HCT116 (cell line): ENCODE measurements around the gene PGM2. TPM values are rescaled to one million over a fixed set of nuclear protein-coding genes. Genes with fewer than 3 reads are reported as not detected.

Source experiments
- ATAC-seq: fragments of 200-7000 bp; cut with Tn5 transposase; 2 replicates; pipeline ENCODE4 v1.9.1; 2020; ENCODE audit warnings: mild to moderate bottlenecking, moderate library complexity
- BruUV-seq: library from RNA; stranded (reverse); fragments of 400-500 nt; replicated peaks from 2 replicates; lab custom pipeline; 2021; lab: Mats Ljungman, UMichigan
- CTCF ChIA-PET: fragments of 300-600 bp; sonication (Branson Sonifier 250); formaldehyde crosslinking; loops from one replicate; lab custom pipeline; 2021; ENCODE audit warnings: antibody characterized with exemption; lab: Charles Lee
- POLR2A ChIA-PET: fragments of 300-600, 350-600 bp; sonication (Branson Sonifier 250); formaldehyde crosslinking; loops from one replicate; lab custom pipeline; 2021; ENCODE audit warnings: antibody characterized with exemption; lab: Charles Lee
- RAD21 ChIA-PET, 2 experiments: fragments of 300-600 bp; sonication (Branson Sonifier 250); formaldehyde crosslinking; loops; one replicate each; lab custom pipeline; 2023; ENCODE audit warnings: low total read pairs in 2 of 2; ENCODE audit not compliant: uncharacterized antibody in 2 of 2, unreplicated experiment in 2 of 2, low non-redundant PET in 1 of 2; lab: Charles Lee
- DNase-seq: peaks from one replicate; pipeline ENCODE4 v3.0.0-alpha.2; 2010; ENCODE audit warnings: low read depth, low spot score
- H2AFZ ChIP-seq: fragments of 200-600 bp; shearing (Covaris generic), sonication (generic); 2 replicates; pipeline ENCODE4 v1.6.1; 2017; ENCODE audit warnings: low read depth, mixed run types, mixed read lengths, antibody characterized with exemption, low read length; ENCODE audit not compliant: poor library complexity, severe bottlenecking
- H3K27ac ChIP-seq: 2 replicates; pipeline ENCODE4 v1.5.1; 2012; ENCODE audit warnings: low read depth, low read length
- H3K27me3 ChIP-seq: fragments of 200-600 bp; sonication (generic); 2 replicates; pipeline ENCODE4 v1.6.1; 2016; ENCODE audit warnings: mixed run types, low read length, mixed read lengths; ENCODE audit not compliant: insufficient read depth
- H3K36me3 ChIP-seq, 2 experiments: fragments of 200-500 bp in 1 of 2; fragments of 200-600 bp in 1 of 2; sonication (Bioruptor generic) in 1 of 2; sonication (generic) in 1 of 2; 2 replicates each; pipeline versions ENCODE4 v1.5.1 to v1.6.1; 2014 to 2016; ENCODE audit warnings: low read length in 2 of 2, inconsistent platforms in 1 of 2, mixed read lengths in 1 of 2, mixed run types in 1 of 2; ENCODE audit not compliant: insufficient read depth in 2 of 2, control insufficient read depth in 1 of 2
- H3K4me1 ChIP-seq, 2 experiments: fragments of 200-600 bp in 1 of 2; sonication (generic) in 1 of 2; 2 replicates each; pipeline versions ENCODE4 v1.5.1 to v1.6.1; 2012 to 2017; ENCODE audit warnings: low read length in 2 of 2, inconsistent platforms in 1 of 2, mild to moderate bottlenecking in 1 of 2, mixed read lengths in 1 of 2, mixed run types in 1 of 2, moderate library complexity in 1 of 2; ENCODE audit not compliant: insufficient read depth in 2 of 2, control insufficient read depth in 1 of 2
- H3K4me2 ChIP-seq: fragments of 200-600 bp; sonication (generic); 2 replicates; pipeline ENCODE4 v1.6.1; 2017; ENCODE audit warnings: mixed run types, low read length, mixed read lengths
- H3K4me3 ChIP-seq, 2 experiments: fragments of 200-600 bp in 1 of 2; sonication (generic) in 1 of 2; replicated peaks in 1 of 2; 2 replicates each; pipeline ENCODE4 v1.5.1; 2011 to 2016; ENCODE audit warnings: low read length in 2 of 2, control low read depth in 1 of 2, low read depth in 1 of 2, mild to moderate bottlenecking in 1 of 2, mixed read lengths in 1 of 2, mixed run types in 1 of 2
- H3K79me2 ChIP-seq: fragments of 200-600 bp; sonication (generic); 2 replicates; pipeline ENCODE4 v1.6.1; 2017; ENCODE audit warnings: mild to moderate bottlenecking, mixed run types, low read length, moderate library complexity, mixed read lengths; ENCODE audit not compliant: insufficient read depth
- H3K9ac ChIP-seq: fragments of 200-600 bp; sonication (generic); 2 replicates; pipeline ENCODE4 v1.6.1; 2016; ENCODE audit warnings: low read length, mixed read lengths
- H3K9me2 ChIP-seq: fragments of 200-600 bp; sonication (generic), shearing (Covaris generic); 2 replicates; pipeline ENCODE4 v1.6.1; 2017; ENCODE audit warnings: mixed run types, mild to moderate bottlenecking, moderate library complexity; ENCODE audit not compliant: insufficient read depth
- H3K9me3 ChIP-seq, 2 experiments: fragments of 200-500 bp in 1 of 2; fragments of 200-600 bp in 1 of 2; sonication (Bioruptor generic) in 1 of 2; sonication (generic) in 1 of 2; 2 replicates each; pipeline ENCODE4 v1.6.1; 2014 to 2017; ENCODE audit warnings: low read length in 2 of 2, mixed read lengths in 2 of 2, inconsistent platforms in 1 of 2, low read depth in 1 of 2, mild to moderate bottlenecking in 1 of 2, mixed run types in 1 of 2, moderate library complexity in 1 of 2; ENCODE audit not compliant: control insufficient read depth in 1 of 2, insufficient read depth in 1 of 2
- H4K20me1 ChIP-seq: fragments of 200-600 bp; sonication (generic), shearing (Covaris generic); 2 replicates; pipeline ENCODE4 v1.6.1; 2017; ENCODE audit warnings: mixed run types, mild to moderate bottlenecking, moderate library complexity; ENCODE audit not compliant: insufficient read depth
- EZH2 ChIP-seq: fragments of 200-600 bp; sonication (generic); IDR thresholded peaks from 2 replicates; pipeline ENCODE4 v1.6.1; 2017; ENCODE audit warnings: antibody characterized with exemption, mixed run types
- EZH2phosphoT487 ChIP-seq: fragments of 200-600 bp; IDR thresholded peaks from 2 replicates; pipeline ENCODE4 v1.6.1; 2018; ENCODE audit warnings: antibody characterized with exemption, borderline replicate concordance
- FOSL1 ChIP-seq: IDR thresholded peaks from 2 replicates; pipeline ENCODE4 v1.6.1; 2012; ENCODE audit warnings: low read depth
- RAD21 ChIP-seq: IDR thresholded peaks from 2 replicates; pipeline ENCODE4 v1.6.1; 2012; ENCODE audit warnings: low read depth, mild to moderate bottlenecking
- SP1 ChIP-seq: IDR thresholded peaks from 2 replicates; pipeline ENCODE4 v1.6.1; 2012; ENCODE audit warnings: low read depth
- ZFX ChIP-seq: fragments of 450-650 bp; IDR thresholded peaks from 2 replicates; pipeline ENCODE4 v1.6.1; 2017
- intact Hi-C: fragments of 100-400 bp; cut with micrococcal nuclease; formaldehyde crosslinking; loops from 2 replicates; pipeline ENCODE4 v1.10.0; 2022
- total RNA-seq: library from RNA; stranded (reverse); gene quantifications from one replicate; pipeline ENCODE4 v1.2.1, GENCODE V29; 2021; ENCODE audit not compliant: unreplicated experiment
- TF ChIP-seq, protein P1 (sequence below), 3 experiments: fragments of 200-600 bp in 1 of 3; sonication (generic) in 1 of 3; IDR thresholded peaks in 2 of 3; conservative IDR thresholded peaks in 1 of 3; 2 replicates each; pipeline ENCODE4 v1.5.1; 2012 to 2017; ENCODE audit warnings: low read depth in 2 of 3, low read length in 2 of 3, antibody characterized with exemption in 1 of 3, borderline replicate concordance in 1 of 3, control low read depth in 1 of 3, mild to moderate bottlenecking in 1 of 3, mixed read lengths in 1 of 3, mixed run types in 1 of 3, moderate library complexity in 1 of 3; ENCODE audit not compliant: insufficient read depth in 1 of 3
- TF ChIP-seq, protein P2 (sequence below): IDR thresholded peaks from 2 replicates; pipeline ENCODE4 v1.6.1; 2012; ENCODE audit warnings: low read depth
- TF ChIP-seq, protein P3 (sequence below): IDR thresholded peaks from 2 replicates; pipeline ENCODE4 v1.6.1; 2011; ENCODE audit warnings: mild to moderate bottlenecking, low read length, moderate library complexity; ENCODE audit not compliant: insufficient replicate concordance; ENCODE audit errors: extremely low read depth

The PGM2 gene
- total RNA-seq, 1 experiment from 2014 or later, result 48.6 TPM

GRCh38 chr4:37905533-37906169, 79.2 kb downstream of the PGM2 start:
- H3K9me2 ChIP-seq, result no peaks in the 10 kb centered on the region
- no peaks in the 10 kb centered on the region for H3K36me3 ChIP-seq
- H3K4me1 ChIP-seq, result peaks cover 0 to 6% of the 10 kb centered on the region in 2 experiments; a peak in 2 of 4 replicates
- no peak overlapping the region for H2AFZ ChIP-seq
- intact Hi-C loops, result no loop called here
- H3K9ac ChIP-seq, result no peak overlapping the region
- H3K79me2 ChIP-seq, result no peaks in the 10 kb centered on the region
- H3K27me3 ChIP-seq, result no peaks in the 10 kb centered on the region
- no peak overlapping the region for H3K4me2 ChIP-seq
- no peaks in the 10 kb centered on the region for H3K9me3 ChIP-seq
- ChIA-PET POLR2A (no interaction called here), CTCF (no interaction called here), RAD21 (no interaction called here)
- no peak overlapping the region for H3K4me3 ChIP-seq
- no peak for DNase-seq
- H4K20me1 ChIP-seq, result no peaks in the 10 kb centered on the region
- no TSS peak for BruUV-seq
- H3K27ac ChIP-seq, result no peak overlapping the region
- TF ChIP-seq SP1, result no peak
- TF ChIP-seq, all 23 proteins: peak for 0
- no peak for ATAC-seq

DNA sequence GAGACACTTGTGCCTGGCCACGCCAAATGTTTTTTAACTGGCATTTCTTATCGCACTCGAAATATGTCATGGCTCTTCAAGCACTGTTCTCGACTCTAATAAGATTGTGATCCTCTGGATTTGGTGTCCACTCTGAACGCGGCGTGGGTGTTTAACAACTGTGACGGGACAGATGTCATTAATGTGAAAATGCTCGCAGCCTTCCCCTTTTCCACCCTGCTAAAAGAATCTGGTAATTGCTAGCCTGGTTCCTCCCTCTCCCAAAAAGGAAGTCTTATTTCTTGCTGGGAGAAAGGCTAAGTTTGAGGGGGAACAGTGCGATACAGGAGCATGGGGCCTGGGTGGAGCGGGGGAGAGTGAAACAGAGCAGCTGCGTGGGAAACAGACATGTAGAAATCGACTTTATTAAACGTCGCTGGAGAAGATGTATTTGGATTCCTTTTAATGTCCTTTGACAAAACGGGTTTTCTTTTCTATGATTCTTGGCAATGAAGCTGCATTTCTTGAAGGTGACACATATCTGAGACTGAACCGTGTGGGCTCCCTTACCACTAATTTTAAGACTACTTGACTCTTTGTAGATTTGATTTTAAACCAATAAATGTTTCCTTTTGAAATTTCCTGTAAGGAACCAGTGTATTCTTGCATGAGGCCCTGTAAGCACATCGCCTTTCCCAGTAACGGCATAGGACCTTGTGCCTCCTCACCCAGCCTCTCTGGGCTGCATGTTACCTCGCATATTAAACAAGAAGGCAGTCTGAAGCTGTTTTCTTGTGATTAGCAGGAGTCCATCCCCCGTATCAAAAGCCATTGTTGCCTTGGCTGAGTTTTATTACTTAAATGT, 82.2 kb downstream of the PGM2 start:
- no TSS peak for BruUV-seq
- Histone ChIP-seq H3K9ac (no peak overlapping the region), H3K4me2 (no peak overlapping the region), H3K9me3 (no peaks in the 10 kb centered on the region), H2AFZ (no peak overlapping the region), H3K27ac (no peak overlapping the region), H3K27me3 (no peaks in the 10 kb centered on the region), H3K4me3 (no peak overlapping the region), H3K36me3 (no peaks in the 10 kb centered on the region), H3K9me2 (no peaks in the 10 kb centered on the region), H3K79me2 (no peaks in the 10 kb centered on the region), H3K4me1 (peaks cover 0 to 6% of the 10 kb centered on the region in 2 experiments; a peak in 2 of 4 replicates), H4K20me1 (no peaks in the 10 kb centered on the region)
- ChIA-PET CTCF (no interaction called here), POLR2A (no interaction called here), RAD21 (no interaction called here)
- intact Hi-C loops, result no loop called here
- ATAC-seq, result no peak
- no peak for DNase-seq
- TF ChIP-seq, protein P1, sequence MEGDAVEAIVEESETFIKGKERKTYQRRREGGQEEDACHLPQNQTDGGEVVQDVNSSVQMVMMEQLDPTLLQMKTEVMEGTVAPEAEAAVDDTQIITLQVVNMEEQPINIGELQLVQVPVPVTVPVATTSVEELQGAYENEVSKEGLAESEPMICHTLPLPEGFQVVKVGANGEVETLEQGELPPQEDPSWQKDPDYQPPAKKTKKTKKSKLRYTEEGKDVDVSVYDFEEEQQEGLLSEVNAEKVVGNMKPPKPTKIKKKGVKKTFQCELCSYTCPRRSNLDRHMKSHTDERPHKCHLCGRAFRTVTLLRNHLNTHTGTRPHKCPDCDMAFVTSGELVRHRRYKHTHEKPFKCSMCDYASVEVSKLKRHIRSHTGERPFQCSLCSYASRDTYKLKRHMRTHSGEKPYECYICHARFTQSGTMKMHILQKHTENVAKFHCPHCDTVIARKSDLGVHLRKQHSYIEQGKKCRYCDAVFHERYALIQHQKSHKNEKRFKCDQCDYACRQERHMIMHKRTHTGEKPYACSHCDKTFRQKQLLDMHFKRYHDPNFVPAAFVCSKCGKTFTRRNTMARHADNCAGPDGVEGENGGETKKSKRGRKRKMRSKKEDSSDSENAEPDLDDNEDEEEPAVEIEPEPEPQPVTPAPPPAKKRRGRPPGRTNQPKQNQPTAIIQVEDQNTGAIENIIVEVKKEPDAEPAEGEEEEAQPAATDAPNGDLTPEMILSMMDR (IDR thresholded peaks at IDR 0.05 in 2 of 3, conservative IDR thresholded peaks at IDR 0.05 in 1 of 3; ENCODE audit: borderline replicate concordance in 1 of 3, insufficient read depth in 1 of 3, low read depth in 2 of 3, low read length in 2 of 3), result no peak
- TF ChIP-seq, protein P2, sequence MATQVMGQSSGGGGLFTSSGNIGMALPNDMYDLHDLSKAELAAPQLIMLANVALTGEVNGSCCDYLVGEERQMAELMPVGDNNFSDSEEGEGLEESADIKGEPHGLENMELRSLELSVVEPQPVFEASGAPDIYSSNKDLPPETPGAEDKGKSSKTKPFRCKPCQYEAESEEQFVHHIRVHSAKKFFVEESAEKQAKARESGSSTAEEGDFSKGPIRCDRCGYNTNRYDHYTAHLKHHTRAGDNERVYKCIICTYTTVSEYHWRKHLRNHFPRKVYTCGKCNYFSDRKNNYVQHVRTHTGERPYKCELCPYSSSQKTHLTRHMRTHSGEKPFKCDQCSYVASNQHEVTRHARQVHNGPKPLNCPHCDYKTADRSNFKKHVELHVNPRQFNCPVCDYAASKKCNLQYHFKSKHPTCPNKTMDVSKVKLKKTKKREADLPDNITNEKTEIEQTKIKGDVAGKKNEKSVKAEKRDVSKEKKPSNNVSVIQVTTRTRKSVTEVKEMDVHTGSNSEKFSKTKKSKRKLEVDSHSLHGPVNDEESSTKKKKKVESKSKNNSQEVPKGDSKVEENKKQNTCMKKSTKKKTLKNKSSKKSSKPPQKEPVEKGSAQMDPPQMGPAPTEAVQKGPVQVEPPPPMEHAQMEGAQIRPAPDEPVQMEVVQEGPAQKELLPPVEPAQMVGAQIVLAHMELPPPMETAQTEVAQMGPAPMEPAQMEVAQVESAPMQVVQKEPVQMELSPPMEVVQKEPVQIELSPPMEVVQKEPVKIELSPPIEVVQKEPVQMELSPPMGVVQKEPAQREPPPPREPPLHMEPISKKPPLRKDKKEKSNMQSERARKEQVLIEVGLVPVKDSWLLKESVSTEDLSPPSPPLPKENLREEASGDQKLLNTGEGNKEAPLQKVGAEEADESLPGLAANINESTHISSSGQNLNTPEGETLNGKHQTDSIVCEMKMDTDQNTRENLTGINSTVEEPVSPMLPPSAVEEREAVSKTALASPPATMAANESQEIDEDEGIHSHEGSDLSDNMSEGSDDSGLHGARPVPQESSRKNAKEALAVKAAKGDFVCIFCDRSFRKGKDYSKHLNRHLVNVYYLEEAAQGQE, result no peak
- TF ChIP-seq ZFX (no peak), EZH2 (no peak), SP1 (no peak), RAD21 (no peak), FOSL1 (no peak), EZH2phosphoT487 (no peak)
- TF ChIP-seq, protein P3, sequence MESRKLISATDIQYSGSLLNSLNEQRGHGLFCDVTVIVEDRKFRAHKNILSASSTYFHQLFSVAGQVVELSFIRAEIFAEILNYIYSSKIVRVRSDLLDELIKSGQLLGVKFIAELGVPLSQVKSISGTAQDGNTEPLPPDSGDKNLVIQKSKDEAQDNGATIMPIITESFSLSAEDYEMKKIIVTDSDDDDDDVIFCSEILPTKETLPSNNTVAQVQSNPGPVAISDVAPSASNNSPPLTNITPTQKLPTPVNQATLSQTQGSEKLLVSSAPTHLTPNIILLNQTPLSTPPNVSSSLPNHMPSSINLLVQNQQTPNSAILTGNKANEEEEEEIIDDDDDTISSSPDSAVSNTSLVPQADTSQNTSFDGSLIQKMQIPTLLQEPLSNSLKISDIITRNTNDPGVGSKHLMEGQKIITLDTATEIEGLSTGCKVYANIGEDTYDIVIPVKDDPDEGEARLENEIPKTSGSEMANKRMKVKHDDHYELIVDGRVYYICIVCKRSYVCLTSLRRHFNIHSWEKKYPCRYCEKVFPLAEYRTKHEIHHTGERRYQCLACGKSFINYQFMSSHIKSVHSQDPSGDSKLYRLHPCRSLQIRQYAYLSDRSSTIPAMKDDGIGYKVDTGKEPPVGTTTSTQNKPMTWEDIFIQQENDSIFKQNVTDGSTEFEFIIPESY, result no peak
